DND-41 (cell line): Measurements from ENCODE around the gene AATK.

Experiments
- EZH2 ChIP-seq: IDR thresholded peaks from 3 replicates; pipeline ENCODE4 v1.6.1; 2012; ENCODE audit warnings: borderline replicate concordance, low read depth, mild to moderate bottlenecking, moderate library complexity, low read length, inconsistent platforms; ENCODE audit not compliant: severe bottlenecking
- TF ChIP-seq, protein P1 (sequence below): IDR thresholded peaks from 2 replicates; pipeline ENCODE4 v1.5.1; 2012; ENCODE audit warnings: borderline replicate concordance, low read length, moderate library complexity, mild to moderate bottlenecking; ENCODE audit not compliant: poor library complexity, severe bottlenecking; ENCODE audit errors: extremely low read depth

DNA sequence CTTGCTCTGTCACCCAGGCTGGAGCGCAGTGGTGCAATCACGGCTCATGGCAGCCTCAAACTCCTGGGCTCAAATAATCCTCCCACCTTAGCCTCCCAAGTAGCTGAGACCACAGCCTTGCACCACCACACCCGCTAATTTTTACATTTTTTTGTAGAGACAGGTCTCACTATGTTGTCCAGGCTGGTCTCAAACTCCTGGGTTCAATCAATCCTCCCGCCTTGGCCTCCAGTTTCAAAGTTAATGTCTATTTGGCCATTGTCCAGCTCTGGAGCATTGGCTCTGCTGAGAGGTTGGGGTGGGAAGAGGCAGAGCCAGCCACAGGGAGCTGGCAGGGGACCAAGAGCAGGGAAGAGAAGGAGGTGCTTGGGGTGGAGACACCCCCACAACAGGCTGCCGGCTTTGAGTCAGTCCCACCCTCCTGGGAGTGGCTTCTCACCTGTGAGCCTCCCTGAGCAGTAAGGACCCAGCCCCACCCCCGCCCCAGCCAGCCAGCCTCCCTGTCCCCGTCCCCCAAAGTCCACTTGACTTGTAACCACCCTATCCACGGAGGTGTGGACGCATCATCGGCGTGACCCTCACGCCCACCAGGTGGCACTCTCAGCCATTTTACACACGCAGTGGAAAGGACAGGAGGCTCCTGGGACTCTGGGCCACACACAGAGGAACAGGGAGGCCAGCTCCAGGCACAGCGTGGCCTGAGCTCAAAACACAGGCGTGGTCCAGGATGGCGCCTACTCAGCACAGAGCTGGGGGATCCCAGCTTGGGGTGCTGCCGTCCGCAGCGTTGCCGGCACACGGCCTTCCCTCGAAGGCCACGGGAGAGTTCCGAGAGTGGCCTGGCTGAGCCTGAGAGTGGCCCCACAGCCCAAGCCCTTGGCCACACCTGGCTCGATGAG lies 23.5 kb downstream of the AATK start:
- TF ChIP-seq, protein P1, sequence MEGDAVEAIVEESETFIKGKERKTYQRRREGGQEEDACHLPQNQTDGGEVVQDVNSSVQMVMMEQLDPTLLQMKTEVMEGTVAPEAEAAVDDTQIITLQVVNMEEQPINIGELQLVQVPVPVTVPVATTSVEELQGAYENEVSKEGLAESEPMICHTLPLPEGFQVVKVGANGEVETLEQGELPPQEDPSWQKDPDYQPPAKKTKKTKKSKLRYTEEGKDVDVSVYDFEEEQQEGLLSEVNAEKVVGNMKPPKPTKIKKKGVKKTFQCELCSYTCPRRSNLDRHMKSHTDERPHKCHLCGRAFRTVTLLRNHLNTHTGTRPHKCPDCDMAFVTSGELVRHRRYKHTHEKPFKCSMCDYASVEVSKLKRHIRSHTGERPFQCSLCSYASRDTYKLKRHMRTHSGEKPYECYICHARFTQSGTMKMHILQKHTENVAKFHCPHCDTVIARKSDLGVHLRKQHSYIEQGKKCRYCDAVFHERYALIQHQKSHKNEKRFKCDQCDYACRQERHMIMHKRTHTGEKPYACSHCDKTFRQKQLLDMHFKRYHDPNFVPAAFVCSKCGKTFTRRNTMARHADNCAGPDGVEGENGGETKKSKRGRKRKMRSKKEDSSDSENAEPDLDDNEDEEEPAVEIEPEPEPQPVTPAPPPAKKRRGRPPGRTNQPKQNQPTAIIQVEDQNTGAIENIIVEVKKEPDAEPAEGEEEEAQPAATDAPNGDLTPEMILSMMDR, result peak; percentile 84
- no peak for TF ChIP-seq EZH2
